SW 1271 (cell line): ENCODE data around the gene SSTR4.

ENCODE experiments used
- DNase-seq, 2 experiments: peaks; one replicate each; lab custom pipeline; 2025; lab: John Stamatoyannopoulos, UW

The SSTR4 gene

DNA sequence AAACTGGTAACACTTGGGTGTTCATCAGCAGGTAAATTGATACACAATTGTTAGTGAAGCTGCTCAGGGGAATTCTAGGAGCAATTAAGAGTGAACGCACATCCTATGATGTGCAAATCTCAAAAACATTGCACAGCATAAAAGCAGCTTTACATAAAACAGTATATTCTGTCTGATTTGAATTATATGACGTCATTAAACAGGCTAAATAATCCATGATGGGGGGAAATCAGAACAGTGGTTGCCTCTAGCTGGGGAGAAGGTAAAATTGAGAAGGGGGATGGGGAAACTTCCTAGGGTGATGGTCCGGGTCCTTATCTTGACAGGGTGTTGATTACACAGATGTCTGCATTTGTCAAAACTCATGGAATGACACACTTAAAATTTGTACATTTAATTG is 31.7 kb downstream of the SSTR4 start:
- no peak for DNase-seq

GRCh38 chr20:23068283-23068682 is 33.2 kb downstream of the SSTR4 start:
- DNase-seq = no peak

DNA sequence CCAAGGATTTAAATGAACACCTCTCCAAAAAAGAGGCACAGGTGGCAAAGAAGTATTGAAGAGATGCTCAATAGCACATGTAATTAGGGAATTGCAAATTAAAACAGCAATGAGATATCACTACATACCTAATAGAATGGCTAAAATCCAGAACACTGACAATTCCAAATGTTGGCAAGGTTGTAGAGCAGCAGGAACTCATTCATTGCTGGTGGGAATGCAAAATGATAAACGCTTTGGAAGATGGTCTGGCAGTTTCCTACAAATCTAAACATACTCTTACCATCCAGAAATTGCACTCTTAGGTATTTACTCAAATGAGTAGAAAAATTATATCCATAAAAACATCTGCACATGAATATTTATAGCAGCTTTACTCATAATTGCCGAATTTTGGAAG is 34.0 kb downstream of the SSTR4 start:
- no peak for DNase-seq

- no peak for DNase-seq
These were observed 36.3 kb downstream of the SSTR4 start for GRCh38 chr20:23071398-23071797.

DNA sequence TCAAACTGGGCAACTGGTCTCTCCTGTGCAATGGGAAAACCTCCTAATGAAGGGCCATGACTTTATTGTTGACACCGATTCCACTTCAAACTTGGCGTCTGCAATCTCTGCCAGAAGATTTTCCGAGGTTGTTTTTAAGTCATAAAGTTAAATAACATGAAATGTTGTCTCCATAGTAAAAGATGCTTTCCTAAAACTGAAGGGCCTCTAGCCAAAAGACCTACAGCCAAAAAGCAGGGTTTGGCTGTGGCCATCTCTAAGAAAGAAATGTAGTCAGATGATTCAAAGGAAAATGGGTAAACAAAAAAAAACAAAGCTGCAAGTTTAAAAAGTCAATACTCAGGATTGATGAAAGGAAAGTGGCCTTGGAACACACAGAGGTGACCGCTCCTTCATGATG is 36.9 kb downstream of the SSTR4 start:
- no peak for DNase-seq

- no peak for DNase-seq
These were observed 37.9 kb downstream of the SSTR4 start for GRCh38 chr20:23072892-23073586.

DNA sequence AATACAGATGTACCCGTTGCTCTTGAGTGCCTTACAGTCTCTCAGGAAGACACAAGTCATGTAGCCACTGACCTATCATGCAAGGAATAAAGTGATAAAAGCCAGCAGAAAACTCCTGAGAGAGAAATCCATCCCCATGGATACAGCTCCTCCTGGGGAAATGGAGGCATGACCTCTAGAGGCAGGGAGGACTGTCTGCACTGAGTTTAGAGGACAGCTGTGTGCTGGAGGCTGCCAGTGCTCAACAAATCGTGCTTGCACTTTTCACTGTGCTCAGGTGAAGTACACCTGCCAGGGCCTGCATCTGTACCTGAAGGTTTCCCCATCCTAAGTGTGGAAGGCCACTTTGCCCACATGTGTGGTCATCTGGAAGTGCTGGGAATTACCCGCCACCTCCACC is 38.9 kb downstream of the SSTR4 start:
- no peak for DNase-seq

GRCh38 chr20:23077277-23077676 is 42.2 kb downstream of the SSTR4 start:
- no peak for DNase-seq

DNA sequence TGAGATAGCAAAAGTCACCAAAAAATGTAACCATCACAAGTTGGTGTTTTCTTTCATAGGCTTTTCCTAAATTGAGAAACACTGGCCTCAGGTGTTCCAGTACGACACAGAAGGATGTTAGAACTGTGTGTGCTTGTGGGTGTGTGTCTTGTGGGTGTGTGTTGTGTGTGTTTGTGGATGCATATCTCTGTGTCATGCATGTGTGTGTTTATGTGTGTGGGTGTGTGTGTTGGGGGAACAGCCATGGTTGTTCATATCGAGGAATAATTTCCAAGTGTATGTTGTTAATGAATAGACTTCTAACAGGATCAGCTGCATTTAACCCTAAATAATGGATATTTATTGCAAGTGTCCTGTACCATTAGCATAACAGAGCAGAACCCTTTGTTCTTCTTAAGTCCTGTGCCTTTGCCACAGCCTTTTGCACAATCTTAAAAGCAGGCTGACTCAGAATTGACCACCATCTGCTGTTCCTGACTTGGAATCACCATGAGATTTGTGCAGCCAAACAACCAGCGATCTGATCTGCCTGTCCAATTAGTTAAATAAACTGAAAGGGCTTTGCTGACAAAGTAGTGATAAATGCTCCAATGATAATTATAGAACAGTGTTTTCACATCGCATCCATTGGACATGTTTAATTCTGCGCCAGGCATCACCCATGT is 43.4 kb downstream of the SSTR4 start:
- DNase-seq = no peak

GRCh38 chr20:23079016-23079351 is 43.9 kb downstream of the SSTR4 start:
- DNase-seq = no peak

- DNase-seq = no peak
These were observed 44.8 kb downstream of the SSTR4 start for GRCh38 chr20:23079926-23080325.

DNA sequence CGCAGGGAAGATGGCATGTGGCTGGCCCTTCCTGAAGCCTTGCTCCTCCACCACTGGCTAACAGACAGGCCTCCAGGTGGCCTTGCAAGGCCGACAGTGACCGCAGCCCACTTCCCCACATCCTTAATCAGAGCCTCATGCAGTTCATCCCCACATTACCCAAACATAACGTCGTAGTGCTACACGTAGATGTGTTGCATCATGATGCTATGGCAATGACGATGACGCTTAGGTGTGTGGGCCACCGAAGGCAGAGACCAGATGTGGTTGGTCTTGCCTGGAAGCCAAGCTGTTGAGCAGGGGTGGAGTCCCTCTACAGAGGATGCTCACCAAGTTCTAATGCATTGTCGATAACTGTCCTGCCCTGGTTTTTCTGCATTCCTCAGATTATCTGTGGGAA is 45.4 kb downstream of the SSTR4 start:
- DNase-seq = no peak

GRCh38 chr20:23081263-23081819 is 46.2 kb downstream of the SSTR4 start:
- DNase-seq = no peak

- DNase-seq = no peak
These were observed 47.9 kb downstream of the SSTR4 start for GRCh38 chr20:23082846-23083552.

DNA sequence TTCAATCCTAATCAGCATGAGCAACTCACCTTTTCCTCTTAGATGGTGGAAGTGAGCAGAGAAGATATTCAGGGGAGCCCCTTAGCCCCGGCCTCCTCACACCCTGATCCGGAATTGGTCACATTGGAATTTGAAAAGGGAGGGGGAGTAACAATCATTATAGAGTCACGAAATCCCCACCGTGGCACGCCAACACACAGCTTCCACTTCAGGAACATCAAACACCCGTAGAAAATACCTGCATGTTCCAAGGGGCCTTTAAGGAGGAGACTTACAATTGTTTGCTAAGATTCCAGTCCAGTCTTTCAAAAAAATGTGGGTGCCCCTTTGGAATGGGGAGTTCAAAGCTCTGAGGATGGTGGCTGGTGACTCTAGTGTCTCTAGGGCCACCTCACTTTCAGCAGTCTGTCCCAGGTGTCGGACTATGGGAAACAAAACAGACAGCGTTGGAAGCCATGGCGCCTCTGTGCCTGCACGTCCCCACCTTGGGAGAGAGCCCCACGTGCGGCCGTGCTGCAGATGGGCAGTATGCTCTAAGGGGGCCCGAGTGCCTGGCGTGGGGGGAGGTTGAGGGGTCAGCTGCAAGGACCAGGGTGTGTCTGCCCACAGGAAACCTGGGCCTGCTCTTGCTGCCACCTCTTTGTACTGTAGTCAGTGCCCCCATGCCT is 48.6 kb downstream of the SSTR4 start:
- DNase-seq = no peak

- no peak for DNase-seq
These were observed 49.3 kb downstream of the SSTR4 start for GRCh38 chr20:23084282-23084844.

GRCh38 chr20:23084845-23085365 is 49.8 kb downstream of the SSTR4 start:
- no peak for DNase-seq

GRCh38 chr20:23085436-23086055 is 50.4 kb downstream of the SSTR4 start:
- DNase-seq = no peak

DNA sequence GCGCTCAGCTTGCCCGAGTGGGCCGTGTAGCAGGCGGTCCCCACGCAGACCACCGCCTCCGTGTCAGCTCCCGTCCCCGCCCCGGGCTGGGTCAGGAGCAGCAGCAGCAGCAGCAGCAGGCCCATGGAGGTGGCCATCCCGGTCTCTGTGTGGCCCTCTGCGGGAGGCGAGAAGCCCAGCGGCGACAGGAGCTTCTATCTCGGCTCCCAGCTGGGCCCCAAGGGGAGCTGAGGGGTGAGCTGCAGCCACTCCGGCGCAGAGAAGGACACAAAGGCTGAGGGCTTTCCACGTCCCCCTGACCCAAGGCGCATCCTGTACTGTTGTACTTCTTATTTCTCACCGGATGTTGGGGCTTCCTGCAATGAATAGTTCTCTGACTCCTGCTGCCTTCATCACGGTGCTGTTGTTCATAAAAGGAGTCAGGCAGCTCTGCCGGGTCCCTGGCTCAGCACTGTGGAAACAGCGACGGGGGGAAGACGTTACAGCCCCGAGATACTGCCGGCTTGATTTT is 51.0 kb downstream of the SSTR4 start, which contains the start of gene CD93:
Gene CD93, minus strand, starts transcription at position 269 of the 511 bp plus-strand sequence. Its CDS starts 132 bp downstream, at position 137.
- no peak for DNase-seq

GRCh38 chr20:23086931-23087411 is 51.9 kb downstream of the SSTR4 start:
- DNase-seq = no peak
